ENCODE measurements around the gene OR11L1.

DNA sequence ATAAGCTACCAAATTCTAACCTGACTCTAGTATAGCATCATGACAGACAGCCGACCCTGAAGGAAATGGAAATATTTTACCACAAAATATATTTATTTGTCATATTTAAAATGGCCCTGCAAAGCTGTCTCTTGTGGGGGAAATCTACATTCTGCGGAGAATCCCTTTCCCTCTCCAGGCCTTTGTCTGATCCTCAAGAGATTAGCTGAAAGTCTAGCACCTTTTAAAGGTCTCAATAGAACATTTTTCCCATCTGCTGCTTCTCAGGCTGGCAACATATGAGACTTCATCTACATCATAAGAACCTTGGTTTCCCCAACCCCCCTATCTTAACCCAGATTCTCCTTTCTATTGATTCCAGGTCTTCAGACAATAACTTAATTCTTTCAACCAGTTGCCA lies 1.7 kb upstream of the OR11L1 start:
- TF ChIP-seq ZBTB33 (IDR thresholded peaks at IDR 0.05; ENCODE audit: extremely low read depth, insufficient replicate concordance, low read length), result no peak
- no peak for TF ChIP-seq CTCF (IDR thresholded peaks at IDR 0.05 in 2 of 3, conservative IDR thresholded peaks at IDR 0.05 in 1 of 3; ENCODE audit: borderline replicate concordance in 1 of 3, insufficient read depth in 1 of 3, low read depth in 2 of 3, low read length in 2 of 3)
- no peak for TF ChIP-seq CEBPB (IDR thresholded peaks at IDR 0.05; ENCODE audit: low read depth)
- no peak for TF ChIP-seq EZH2 (IDR thresholded peaks at IDR 0.05)
- no peak for TF ChIP-seq POLR2AphosphoS5 (IDR thresholded peaks at IDR 0.05; ENCODE audit: low read depth, low read length)
- no peak for TF ChIP-seq TCF7L2 (IDR thresholded peaks at IDR 0.05; ENCODE audit: borderline replicate concordance, extremely low read depth, insufficient read depth, insufficient read length)
- no peak for TF ChIP-seq MAX (IDR thresholded peaks at IDR 0.05)
- TF ChIP-seq EZH2phosphoT487 (IDR thresholded peaks at IDR 0.05; ENCODE audit: borderline replicate concordance), result no peak
- TF ChIP-seq ZFX (IDR thresholded peaks at IDR 0.05), result no peak
- TF ChIP-seq ZNF274 (IDR thresholded peaks at IDR 0.05; ENCODE audit: low read depth, low read length), result no peak
